Ovary (tissue), 9 donors: ENCODE measurements around the gene TMEM11. TPM values are rescaled to one million over a fixed set of nuclear protein-coding genes. Genes with fewer than 3 reads are reported as not detected.

Source experiments
- DNase-seq, 5 donors: peaks; one replicate each; pipeline ENCODE4 v3.0.0-alpha.2; 2019 to 2020
- H3K27ac ChIP-seq, 2 donors: fragments of 200-600 bp; one replicate each; pipeline versions ENCODE4 v1.5.1 to v1.8.0; 2019 to 2022
- H3K27me3 ChIP-seq: fragments of 200-600 bp; one replicate; pipeline ENCODE4 v1.8.0; 2022
- H3K36me3 ChIP-seq: fragments of 200-600 bp; sonication (generic); one replicate; pipeline ENCODE4 v1.5.1; 2019
- H3K4me1 ChIP-seq: one replicate; pipeline ENCODE4 v1.8.1; 2013; ENCODE audit warnings: mild to moderate bottlenecking, moderate library complexity; ENCODE audit not compliant: insufficient read depth
- H3K4me3 ChIP-seq: fragments of 200-600 bp; sonication (generic); one replicate; pipeline ENCODE4 v1.5.1; 2017
- H3K9me3 ChIP-seq, 2 donors: fragments of 200-600 bp in 1 of 2; sonication (generic) in 1 of 2; one replicate each; pipeline versions ENCODE4 v1.5.1 to v1.8.1; 2013 to 2019; ENCODE audit warnings: mild to moderate bottlenecking in 1 of 2, moderate library complexity in 1 of 2
- CTCF ChIP-seq, 3 donors: fragments of 450-650 bp in 2 of 3; fragments of 200-600 bp in 1 of 3; IDR thresholded peaks; one replicate each; pipeline versions ENCODE4 v1.5.1 to v1.8.0; 2016 to 2022; ENCODE audit warnings: antibody characterized with exemption in 3 of 3, mild to moderate bottlenecking in 1 of 3
- EP300 ChIP-seq: sonication (generic); formaldehyde crosslinking; IDR thresholded peaks from one replicate; pipeline ENCODE4 v1.6.1; 2017; ENCODE audit warnings: antibody characterized with exemption
- POLR2A ChIP-seq: fragments of 450-650 bp; IDR thresholded peaks from one replicate; pipeline ENCODE4 v1.6.1; 2017; ENCODE audit warnings: antibody characterized with exemption, mild to moderate bottlenecking, moderate library complexity
- WGBS, 3 donors: extraction: QIAGEN DNeasy Blood & Tissue Kit in 1 of 3; methylation state at CpG; one replicate each; pipeline versions ENCODE4 v1.1.5 to v1.1.7; 2013 to 2017; 5-methylcytosine and 5-hydroxymethylcytosine counted together
- intact Hi-C, 4 donors: fragments of 100-400 bp; cut with DNase I; formaldehyde crosslinking; loops; one replicate each; pipeline versions ENCODE4 v1.11.0 to v1.15.1; 2022 to 2023
- polyA plus RNA-seq, 2 donors: library from polyadenylated mRNA; stranded (reverse); fragments of 200-250 nt in 1 of 2; fragments of 350-450 nt in 1 of 2; fragmentation: Illumina TruSeq in 1 of 2; extraction: RNeasy Lipid Tissue Mini Kit (QIAGEN cat#74804) in 1 of 2; gene quantifications; one replicate each; pipeline ENCODE4 v1.2.3, GENCODE V29; 2013 to 2014
- total RNA-seq, 7 donors: library from RNA; depleted of rRNA in 2 of 7; stranded (reverse); fragments of >200 nt in 2 of 7; fragmentation: NEBNext Ultra II Directional in 3 of 7; extraction: Animal tissue kit (Norgen Biotek cat#: 25700) in 3 of 7; gene quantifications; one replicate each; pipeline versions ENCODE4 v1.1.0 to v1.2.4, GENCODE V29; 2016 to 2023
- donor health status: DM: no; HTN: no; CAD: no; lungs with moderate emphysema.
- donor health status: DM: no; HTN: no; CAD: no.
- donor health status: Bipolar disorder and iron deficiency.
- donor health status: DM: yes; HTN: yes; CAD: no.
- donor health status: DM: no; HTN: no; CAD: no.
- donor health status: DM: yes; HTN: yes; CAD: no.

TMEM11 gene
- total and polyA plus RNA-seq, 9 donors, result 10.5 to 20.0 (median 16.4) TPM

DNA sequence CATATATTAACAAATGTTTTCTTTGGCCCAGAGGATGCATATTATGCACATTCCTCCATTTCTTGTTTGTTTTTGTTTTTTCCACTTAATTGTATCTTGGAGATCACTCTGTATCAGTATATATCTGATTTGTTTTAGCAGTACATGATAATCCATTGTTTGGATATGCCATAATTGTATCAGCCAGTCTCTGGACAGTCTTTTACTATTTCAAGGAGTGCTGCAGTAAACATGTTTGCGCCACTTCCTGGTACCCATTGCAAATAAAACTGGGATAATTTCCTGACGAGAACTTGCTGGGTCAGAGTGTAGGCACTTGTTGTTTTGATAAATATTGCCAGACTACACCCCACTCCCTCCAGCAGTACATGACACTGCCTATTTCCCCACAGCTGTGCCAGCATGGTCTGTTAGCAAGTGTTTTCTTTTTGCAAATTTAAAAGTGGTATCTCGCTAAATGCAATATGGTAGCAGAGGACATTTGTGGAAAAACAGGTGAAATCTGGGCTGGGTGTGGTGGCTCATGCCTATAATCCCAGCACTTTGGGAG lies 4.9 kb upstream of the TMEM11 start:
- Histone ChIP-seq H3K9me3 (no peaks in the 10 kb centered on the region), H3K27me3 (no peaks in the 10 kb centered on the region), H3K36me3 (no peaks in the 10 kb centered on the region), H3K4me3 (no peak overlapping the region), H3K4me1 (peaks cover 5% of the 10 kb centered on the region), H3K27ac (no peak overlapping the region)
- TF ChIP-seq EP300 (no peak), CTCF (IDR thresholded peaks at IDR 0.05) (no peak), POLR2A (no peak)
- intact Hi-C loops, result loop anchor here in 1 of 4 donors (10.0 kb wide), 1 partner anchor 94 kb away; the partner anchor contains the start of gene DHRS7B
- 87 to 91% (median 88%) methylated on average over 3 of the region's 3 CpGs for WGBS, 3 donors
- DNase-seq, result no peak

GRCh38 chr17:21218101-21218500 lies 4.1 kb upstream of the TMEM11 start:
- DNase-seq, result no peak
- Histone ChIP-seq H3K27me3 (no peaks in the 10 kb centered on the region), H3K36me3 (no peaks in the 10 kb centered on the region), H3K27ac (no peak overlapping the region), H3K9me3 (no peaks in the 10 kb centered on the region), H3K4me3 (no peak overlapping the region), H3K4me1 (peaks cover 6% of the 10 kb centered on the region)
- TF ChIP-seq EP300, result no peak
- TF ChIP-seq POLR2A, result no peak
- no peak for TF ChIP-seq CTCF (IDR thresholded peaks at IDR 0.05)
- intact Hi-C loops, result loop anchor here in 1 of 4 donors (10.0 kb wide), 1 partner anchor 93 kb away; the partner anchor contains the start of gene DHRS7B
- WGBS, 3 donors, result 65 to 77% (median 74%) methylated on average over 3 of the region's 3 CpGs

DNA sequence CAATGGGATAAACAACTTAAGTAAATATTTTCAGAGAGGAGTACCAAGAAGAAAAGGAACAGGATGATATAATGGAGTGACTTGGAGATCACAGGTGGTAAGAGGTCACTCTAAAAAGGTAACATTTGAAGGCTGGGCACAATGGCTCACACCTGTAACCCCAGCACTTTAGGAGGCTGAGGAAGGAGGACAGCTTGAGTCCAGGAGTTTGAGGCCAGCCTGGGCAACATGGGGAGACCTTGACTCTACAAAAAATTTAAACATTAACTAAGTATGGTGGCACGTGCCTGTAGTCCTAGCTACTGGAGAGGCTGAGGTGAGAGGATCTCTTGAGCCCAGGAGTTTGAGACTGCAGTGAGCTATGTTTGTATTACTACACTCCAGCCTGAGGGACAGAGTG lies 3.4 kb upstream of the TMEM11 start:
- 73 to 79% (median 77%) methylated on average over 1 of the region's 1 CpG for WGBS, 3 donors

GRCh38 chr17:21215935-21216334 lies 2.0 kb upstream of the TMEM11 start:
- peaks cover 14% of the 10 kb centered on the region for H3K4me1 ChIP-seq
- H3K9me3 ChIP-seq, result no peaks in the 10 kb centered on the region
- no peak for DNase-seq
- intact Hi-C loops, result loop anchor here in 1 of 4 donors (2.0 to 10.0 kb wide), 2 partner anchors 37 to 91 kb away; partner anchors contain the start of genes DHRS7B and NATD1
- no peak overlapping the region for H3K4me3 ChIP-seq
- no peaks in the 10 kb centered on the region for H3K36me3 ChIP-seq
- H3K27ac ChIP-seq, result no peak overlapping the region
- H3K27me3 ChIP-seq, result no peaks in the 10 kb centered on the region
- WGBS, 3 donors, result 87 to 89% (median 88%) methylated on average over 6 of the region's 6 CpGs
- TF ChIP-seq CTCF (IDR thresholded peaks at IDR 0.05), result no peak
- no peak for TF ChIP-seq POLR2A
- no peak for TF ChIP-seq EP300

More for the DNA sequence above, 3.4 kb upstream of the TMEM11 start:
- H3K27ac ChIP-seq, result no peak overlapping the region
- H3K9me3 ChIP-seq, result no peaks in the 10 kb centered on the region
- H3K27me3 ChIP-seq, result no peaks in the 10 kb centered on the region
- H3K4me1 ChIP-seq, result peaks cover 9% of the 10 kb centered on the region
- no peak overlapping the region for H3K4me3 ChIP-seq
- no peaks in the 10 kb centered on the region for H3K36me3 ChIP-seq
- intact Hi-C loops, result loop anchor here in 1 of 4 donors (10.0 kb wide), 1 partner anchor 93 kb away; the partner anchor contains the start of gene DHRS7B
- TF ChIP-seq EP300 (no peak), CTCF (IDR thresholded peaks at IDR 0.05) (no peak)
- DNase-seq, result no peak
